Transverse colon (tissue), 4 donors: ENCODE results near the gene PHF21A.

Experiments used
- CTCF ChIP-seq, 5 experiments: fragments of 200-600 bp in 3 of 5; fragments of 450-650 bp in 2 of 5; sonication (generic) in 3 of 5; IDR thresholded peaks; 1 replicate in 2 of 5; 2 replicates in 3 of 5; pipeline ENCODE4 v1.5.1; 2016 to 2017; ENCODE audit warnings: antibody characterized with exemption in 5 of 5, inconsistent platforms in 3 of 5, mild to moderate bottlenecking in 2 of 5, moderate library complexity in 1 of 5
- EP300 ChIP-seq: sonication (generic); formaldehyde crosslinking; IDR thresholded peaks from one replicate; pipeline ENCODE4 v1.6.1; 2017; ENCODE audit warnings: antibody characterized with exemption, low read depth
- POLR2A ChIP-seq: fragments of 450-650 bp; IDR thresholded peaks from one replicate; pipeline ENCODE4 v1.6.1; 2016; ENCODE audit warnings: antibody characterized with exemption, mild to moderate bottlenecking, moderate library complexity
- POLR2AphosphoS5 ChIP-seq, 3 donors: sonication (generic); formaldehyde crosslinking; IDR thresholded peaks; one replicate each; pipeline ENCODE4 v1.6.1; 2016; ENCODE audit warnings: antibody characterized with exemption in 3 of 3

DNA sequence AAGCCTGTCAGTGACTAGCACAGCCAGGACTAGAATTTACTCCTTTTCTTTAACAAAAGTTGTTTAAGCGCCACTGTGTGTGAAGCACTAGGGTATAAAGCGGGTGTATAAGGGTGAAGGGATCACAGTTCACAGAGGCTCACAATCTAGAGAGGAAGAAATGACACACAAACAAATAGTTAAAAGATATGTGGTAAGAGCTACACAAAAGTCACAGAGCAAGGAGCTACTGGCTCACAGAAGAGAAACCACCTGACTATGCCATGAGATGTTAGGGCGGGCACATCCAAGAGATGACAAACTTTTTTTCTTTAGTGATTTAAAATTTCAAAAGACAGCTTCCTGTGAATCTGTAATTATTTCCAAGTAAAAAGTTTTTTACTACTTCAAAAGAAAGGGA lies 55.6 kb downstream of the PHF21A start:
- TF ChIP-seq CTCF (IDR thresholded peaks at IDR 0.05) (no peak), POLR2AphosphoS5 (IDR thresholded peaks at IDR 0.05) (no peak), EP300 (no peak), POLR2A (no peak)
